PC-3 (cell line): ENCODE results near the gene PPP1R26.

ENCODE experiments used
- CTCF ChIP-seq: fragments of 300-600 bp; sonication (generic); conservative IDR thresholded peaks from 2 replicates; pipeline ENCODE4 v1.5.1; 2017; ENCODE audit warnings: antibody characterized with exemption, low read depth, mild to moderate bottlenecking, low read length
- EZH2 ChIP-seq: fragments of 300-600 bp; sonication (generic); IDR thresholded peaks from one replicate; pipeline ENCODE4 v1.6.1; 2017; ENCODE audit warnings: antibody characterized with exemption, mild to moderate bottlenecking, low read length; ENCODE audit not compliant: unreplicated experiment

- no peak for TF ChIP-seq CTCF
- no peak for TF ChIP-seq EZH2
Measured at GRCh38 chr9:135488527-135488926, 8.9 kb downstream of the PPP1R26 start.
